Bronchial epithelial cell (primary cell): ENCODE data around the gene HDAC4. TPM values are rescaled to one million over a fixed set of nuclear protein-coding genes. Genes with fewer than 3 reads are reported as not detected.
"Not testable (repeated sequence)": the region's sequence is repeated elsewhere in the genome, so short reads cannot be mapped to it uniquely, and the experiment has no call there.

Experiments
- DNase-seq: peaks from one replicate; pipeline ENCODE4 v3.0.0-alpha.2; 2010; ENCODE audit warnings: low read depth
- FAIRE-seq: peaks from 2 replicates; lab custom pipeline; 2011; peaks lifted over from hg19 to GRCh38; lab: Jason Lieb, UNC
- H3K27me3 ChIP-seq: 2 replicates; pipeline ENCODE4 v1.5.1; 2011; ENCODE audit warnings: low read length; ENCODE audit not compliant: control insufficient read depth, insufficient read depth
- H3K36me3 ChIP-seq: 2 replicates; pipeline ENCODE4 v1.5.1; 2011; ENCODE audit warnings: low read length; ENCODE audit not compliant: control insufficient read depth, insufficient read depth
- H3K4me3 ChIP-seq: 2 replicates; pipeline ENCODE4 v1.5.1; 2011; ENCODE audit warnings: mild to moderate bottlenecking, low read depth, low read length, control low read depth
- total RNA-seq: library from RNA; depleted of rRNA; stranded (reverse); fragments of >200 nt; gene quantifications from 2 replicates; pipeline ENCODE4 v1.2.1, GENCODE V29; 2014
- TF ChIP-seq, protein P1 (sequence below): IDR thresholded peaks from 2 replicates; pipeline ENCODE4 v1.5.1; 2011; ENCODE audit warnings: mild to moderate bottlenecking, moderate library complexity, low read length, control low read depth, inconsistent platforms; ENCODE audit not compliant: insufficient read depth, severe bottlenecking

HDAC4 gene
- total RNA-seq, 1 donor from 2014 or later: 5.3 TPM

GRCh38 chr2:239072786-239073185, 328.0 kb downstream of the HDAC4 start:
- no peak overlapping the region for H3K4me3 ChIP-seq
- no peak for DNase-seq
- H3K27me3 ChIP-seq: no peaks in the 10 kb centered on the region
- TF ChIP-seq, protein P1, sequence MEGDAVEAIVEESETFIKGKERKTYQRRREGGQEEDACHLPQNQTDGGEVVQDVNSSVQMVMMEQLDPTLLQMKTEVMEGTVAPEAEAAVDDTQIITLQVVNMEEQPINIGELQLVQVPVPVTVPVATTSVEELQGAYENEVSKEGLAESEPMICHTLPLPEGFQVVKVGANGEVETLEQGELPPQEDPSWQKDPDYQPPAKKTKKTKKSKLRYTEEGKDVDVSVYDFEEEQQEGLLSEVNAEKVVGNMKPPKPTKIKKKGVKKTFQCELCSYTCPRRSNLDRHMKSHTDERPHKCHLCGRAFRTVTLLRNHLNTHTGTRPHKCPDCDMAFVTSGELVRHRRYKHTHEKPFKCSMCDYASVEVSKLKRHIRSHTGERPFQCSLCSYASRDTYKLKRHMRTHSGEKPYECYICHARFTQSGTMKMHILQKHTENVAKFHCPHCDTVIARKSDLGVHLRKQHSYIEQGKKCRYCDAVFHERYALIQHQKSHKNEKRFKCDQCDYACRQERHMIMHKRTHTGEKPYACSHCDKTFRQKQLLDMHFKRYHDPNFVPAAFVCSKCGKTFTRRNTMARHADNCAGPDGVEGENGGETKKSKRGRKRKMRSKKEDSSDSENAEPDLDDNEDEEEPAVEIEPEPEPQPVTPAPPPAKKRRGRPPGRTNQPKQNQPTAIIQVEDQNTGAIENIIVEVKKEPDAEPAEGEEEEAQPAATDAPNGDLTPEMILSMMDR: no peak
- FAIRE-seq: no peak
- no peaks in the 10 kb centered on the region for H3K36me3 ChIP-seq

DNA sequence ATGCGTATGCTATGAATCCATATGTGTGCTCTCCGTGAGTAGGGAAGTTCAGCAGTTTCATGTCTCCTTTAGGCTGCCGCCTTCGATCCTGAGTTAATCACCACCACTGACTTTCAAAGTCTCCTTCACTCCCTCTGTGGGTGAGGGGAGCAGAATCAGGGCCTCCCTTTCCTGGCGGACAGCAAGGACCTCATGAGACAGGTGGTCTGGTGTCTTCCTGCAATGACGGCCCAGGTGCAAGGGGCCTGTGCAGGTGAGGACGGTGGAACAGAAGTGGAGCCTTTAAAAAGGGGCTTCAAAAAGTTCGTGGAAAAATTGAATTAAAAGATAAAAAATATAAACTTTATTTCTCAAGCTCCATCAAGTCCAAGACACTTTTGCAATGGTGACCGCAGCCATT, 330.4 kb downstream of the HDAC4 start:
- TF ChIP-seq, protein P1: no peak
- H3K4me3 ChIP-seq: no peak overlapping the region
- no peaks in the 10 kb centered on the region for H3K36me3 ChIP-seq
- FAIRE-seq: no peak
- no peak for DNase-seq
- H3K27me3 ChIP-seq: no peaks in the 10 kb centered on the region

- peak; percentile 96 for FAIRE-seq
- H3K36me3 ChIP-seq, H3K4me3 ChIP-seq, DNase-seq, H3K27me3 ChIP-seq: not testable (repeated sequence)
Observed at GRCh38 chr2:239069362-239070333, 331.2 kb downstream of the HDAC4 start.

DNA sequence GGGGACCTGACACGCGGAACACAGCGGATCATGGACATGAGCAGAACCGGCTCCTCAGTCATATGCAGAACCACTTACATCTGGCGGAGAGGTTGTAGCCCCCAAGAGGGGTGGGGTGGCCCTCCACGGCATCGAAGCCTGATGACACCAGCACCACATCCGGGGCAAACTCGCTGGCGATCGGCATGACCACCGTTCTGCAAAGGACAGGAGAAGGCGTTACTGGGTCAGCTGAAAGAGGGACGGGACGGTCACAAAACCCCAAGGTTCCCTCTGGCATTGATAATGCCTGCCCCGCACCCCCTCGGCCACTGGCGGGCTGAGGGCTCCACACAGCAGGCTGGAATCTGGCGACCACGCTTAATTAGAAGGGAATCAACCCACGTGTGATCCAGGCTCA, 332.4 kb downstream of the HDAC4 start:
- H3K4me3 ChIP-seq: no peak overlapping the region
- no peaks in the 10 kb centered on the region for H3K36me3 ChIP-seq
- DNase-seq: no peak
- no peak for FAIRE-seq
- TF ChIP-seq, protein P1: no peak
- no peaks in the 10 kb centered on the region for H3K27me3 ChIP-seq

DNA sequence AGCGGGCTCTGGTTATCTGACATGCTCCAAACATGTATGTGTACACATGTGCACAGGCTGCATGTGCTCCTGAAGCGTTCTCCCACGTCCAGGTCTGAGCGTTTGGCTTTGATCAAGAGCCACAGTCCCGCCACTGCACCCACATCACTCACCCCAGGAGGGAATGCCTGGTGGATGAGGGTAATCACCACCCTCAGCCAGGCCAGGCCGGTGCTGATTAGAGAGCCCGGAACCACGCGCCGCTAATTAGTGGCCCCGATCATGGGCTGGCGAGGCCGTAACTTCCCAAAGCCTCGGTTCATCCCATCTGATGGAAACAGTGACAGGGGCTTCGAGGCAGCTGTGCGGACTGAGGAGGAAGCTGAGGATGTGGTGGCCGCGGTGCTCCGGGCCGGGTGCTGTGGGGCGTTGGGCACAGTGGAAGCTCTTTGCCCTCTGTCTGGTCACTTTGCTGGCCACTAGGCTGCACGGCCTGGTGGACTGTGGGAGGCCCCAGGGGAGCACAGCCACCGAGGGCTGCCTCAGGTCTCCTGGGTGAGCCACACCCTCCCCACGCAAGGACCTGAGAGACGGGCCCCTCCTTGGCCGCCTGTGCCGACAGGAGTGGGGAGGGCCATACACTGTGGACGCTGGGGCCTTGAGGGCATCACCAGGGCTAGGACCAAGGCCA, 333.5 kb downstream of the HDAC4 start:
- H3K4me3 ChIP-seq: no peak overlapping the region
- TF ChIP-seq, protein P1: no peak
- H3K27me3 ChIP-seq: no peaks in the 10 kb centered on the region
- DNase-seq: no peak
- no peak for FAIRE-seq
- no peaks in the 10 kb centered on the region for H3K36me3 ChIP-seq

- FAIRE-seq (no peak), DNase-seq (no peak)
- no peaks in the 10 kb centered on the region for H3K27me3 ChIP-seq
- H3K4me3 ChIP-seq: no peak overlapping the region
- no peaks in the 10 kb centered on the region for H3K36me3 ChIP-seq
- TF ChIP-seq, protein P1: no peak
Observed at GRCh38 chr2:239066597-239066996, 334.2 kb downstream of the HDAC4 start.
